GM18909 (cell line): ENCODE results near the gene TPPP.
A peak's percentile ranks its signal among the peaks of the same experiment; 100 is the strongest.

Experiments
- ATAC-seq: cut with Tn5 transposase; IDR thresholded peaks from one replicate; pipeline ENCODE4 v1.9.1; 2021; ENCODE audit warnings: mild to moderate bottlenecking; ENCODE audit not compliant: unreplicated experiment, poor library complexity

The TPPP gene

DNA sequence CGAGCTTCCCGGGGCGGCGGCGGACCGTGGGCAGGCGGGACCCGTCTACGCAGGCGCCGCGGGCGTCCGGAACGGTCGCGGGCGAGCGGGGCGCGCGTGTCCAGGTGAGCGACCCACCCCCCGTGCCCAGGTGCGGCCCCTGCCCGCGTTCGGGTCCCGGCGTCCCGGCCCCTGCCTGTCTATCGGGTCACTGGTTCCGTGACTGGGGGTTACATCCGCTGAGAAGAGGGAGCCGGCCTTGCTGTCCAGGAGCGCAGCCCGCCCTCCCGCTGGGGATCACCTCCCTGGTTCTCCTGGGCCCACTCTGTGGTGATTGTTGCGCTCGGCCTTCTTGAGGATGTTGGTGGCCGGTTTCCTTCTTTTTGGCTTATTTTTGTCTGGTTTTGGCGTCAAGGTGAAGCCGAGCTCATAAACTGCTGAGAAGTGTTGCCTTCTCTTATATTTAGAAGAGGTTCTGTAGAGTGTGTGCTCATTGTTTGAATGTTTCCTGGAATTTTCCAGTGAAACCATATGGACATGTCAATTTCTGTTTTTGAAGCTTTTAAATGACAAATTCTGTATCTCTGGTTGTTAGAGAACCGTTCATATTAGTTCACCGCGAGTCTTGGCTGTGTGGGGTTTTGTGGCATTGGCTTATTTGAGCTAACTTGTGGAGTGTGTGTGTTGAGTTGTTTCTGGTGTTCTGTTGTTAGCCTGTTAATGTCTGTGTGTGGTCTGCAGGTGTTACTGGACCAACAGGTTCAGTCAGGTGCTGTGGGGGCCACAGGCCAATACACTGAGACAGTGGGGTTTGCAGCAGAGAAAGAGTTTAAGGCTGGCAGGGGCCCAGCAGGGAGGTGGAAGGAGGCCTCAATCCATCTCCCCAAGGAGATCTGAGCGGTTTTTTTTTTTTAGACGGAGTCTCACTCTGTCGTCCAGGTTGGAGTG, 80.4 kb downstream of the TPPP start:
- peak; percentile 28 for ATAC-seq

DNA sequence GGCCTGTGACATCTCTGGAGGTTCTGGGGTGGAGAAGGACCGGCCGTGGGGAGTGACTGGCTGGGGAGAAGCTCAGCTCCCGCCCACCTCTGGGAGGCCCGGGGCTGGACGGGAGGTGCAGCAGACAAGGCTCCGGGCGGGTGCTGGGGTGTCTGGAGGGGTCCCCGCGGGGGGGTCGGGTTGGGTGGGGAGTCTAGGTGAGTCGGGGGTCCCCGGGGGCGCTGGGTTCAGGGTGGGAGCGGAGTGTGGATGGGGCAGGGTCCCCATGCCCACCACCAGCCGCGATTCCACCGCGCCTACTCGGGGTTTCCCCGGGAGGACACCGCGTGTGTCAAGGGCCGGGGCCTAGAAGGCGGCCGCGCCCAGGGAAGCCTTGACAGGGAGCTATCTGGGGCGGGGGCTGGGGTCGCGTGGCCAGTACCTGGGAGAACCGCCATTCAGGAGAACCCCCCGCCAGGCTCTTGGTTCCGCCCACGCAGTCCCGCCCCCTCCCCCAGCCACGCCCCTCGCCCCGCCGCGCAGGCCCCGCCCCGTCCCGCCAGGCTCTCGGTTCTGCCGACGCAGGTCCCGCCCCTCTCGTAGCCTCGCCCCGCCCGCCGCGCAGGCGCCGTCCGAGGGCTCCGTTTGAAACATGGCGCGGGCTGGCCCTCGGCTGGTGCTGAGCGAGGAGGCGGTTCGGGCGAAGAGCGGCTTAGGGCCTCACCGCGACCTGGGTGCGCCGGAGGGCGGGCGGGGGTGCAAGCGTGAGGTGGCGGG, 81.2 kb downstream of the TPPP start, which contains the start of gene CEP72:
Gene CEP72 (plus strand): TSS at position 610 of the 756 bp plus-strand sequence. CDS start 22 bp downstream, at position 632.
- peak; percentile 73 for ATAC-seq

DNA sequence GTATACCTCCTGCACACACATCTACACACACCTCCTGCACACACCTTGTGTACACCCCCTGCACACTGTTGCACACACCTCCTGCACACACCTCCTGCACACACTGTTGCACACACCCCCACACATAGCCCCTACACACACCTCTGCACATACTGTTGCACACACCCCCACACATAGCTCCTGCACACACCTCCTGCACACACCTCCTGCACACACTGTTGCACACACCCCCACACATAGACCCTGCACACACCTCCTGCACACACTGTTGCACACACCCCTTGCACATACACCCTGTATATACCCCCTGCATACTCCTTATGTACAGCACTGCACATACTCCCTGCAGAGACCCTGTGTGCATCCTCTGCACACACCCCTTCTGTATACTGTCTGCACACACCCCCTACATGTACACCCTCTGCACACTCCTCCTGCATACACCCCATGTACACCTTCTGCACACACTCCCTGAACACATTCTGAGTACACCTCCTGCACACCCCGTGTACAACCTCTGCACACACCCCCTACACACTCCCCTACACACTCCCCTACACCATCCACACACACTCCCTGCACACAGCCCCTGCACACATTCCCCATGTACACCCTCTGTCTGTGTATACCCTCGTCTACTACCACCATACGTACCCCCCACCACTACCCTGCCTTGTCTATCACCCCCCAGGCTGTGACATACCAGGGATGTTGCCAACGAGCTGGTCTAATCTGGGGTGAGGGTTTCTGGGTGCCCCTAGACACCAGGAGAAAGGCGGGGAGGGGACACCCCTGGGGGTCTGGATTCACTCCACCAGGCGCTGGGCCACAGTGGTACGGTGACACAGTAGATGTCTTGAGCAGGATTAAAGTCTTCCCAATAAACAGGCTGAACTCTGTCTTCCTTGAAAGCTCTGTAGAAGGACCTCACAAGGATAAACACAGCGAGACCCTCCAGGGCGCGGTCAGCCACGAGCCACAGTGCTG, 82.1 kb downstream of the TPPP start:
- no peak for ATAC-seq

DNA sequence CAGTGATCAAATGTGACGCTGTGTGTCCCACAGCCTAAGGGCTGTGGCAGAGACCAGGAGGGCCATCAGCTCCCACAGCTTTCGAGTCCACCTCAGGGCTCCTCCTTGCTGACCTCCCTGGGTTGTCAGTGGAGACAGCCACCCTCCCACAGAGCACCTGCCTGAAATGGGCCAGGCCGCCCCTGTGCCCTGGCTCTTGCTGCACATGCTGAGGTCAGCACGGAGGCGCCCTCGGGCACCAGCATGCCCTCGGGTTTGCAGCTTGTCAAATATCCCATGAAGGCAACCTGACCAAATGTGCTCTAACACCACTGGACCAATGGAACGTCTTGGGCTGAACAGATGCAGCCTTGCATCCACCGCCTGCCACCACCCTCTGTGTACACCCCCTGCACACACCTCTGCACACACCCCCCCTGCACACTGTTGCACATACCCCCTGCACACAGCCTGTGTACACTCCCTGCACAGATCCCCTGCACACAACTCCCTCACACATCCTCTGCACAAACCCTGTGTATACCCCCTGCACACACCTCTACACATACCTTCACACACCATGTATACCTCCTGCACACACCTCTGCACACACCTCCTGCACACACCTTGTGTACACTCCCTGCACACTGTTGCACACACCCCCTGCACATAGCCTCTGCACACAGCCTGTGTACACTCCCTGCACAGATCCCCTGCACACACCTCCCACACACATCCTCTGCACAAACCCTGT, 83.0 kb downstream of the TPPP start:
- no peak for ATAC-seq
